ENCODE results near the gene STPG2.

The STPG2 gene

GRCh38 chr4:97525236-97525635 is 618.0 kb downstream of the STPG2 start:
- no peak for DNase-seq (ENCODE audit: low read depth in 1 of 2, low spot score in 1 of 2)

DNA sequence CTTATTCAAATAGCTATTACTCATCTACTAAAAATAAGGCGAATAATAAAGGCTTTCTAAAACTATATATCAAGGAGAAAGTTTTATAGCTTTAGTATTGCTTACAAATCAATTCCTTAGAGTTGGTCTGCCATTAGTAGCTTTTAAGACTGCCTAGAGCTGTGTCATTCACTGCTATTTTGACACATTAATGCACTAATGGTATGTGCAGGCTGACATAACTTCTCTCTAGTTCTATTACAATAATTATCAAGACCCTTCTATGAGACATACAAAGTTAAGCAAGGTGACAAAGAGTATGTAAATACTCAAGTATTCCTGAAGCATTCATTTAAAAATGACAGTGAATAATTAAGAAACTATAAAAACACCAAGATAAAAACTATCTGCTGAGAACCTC is 625.3 kb downstream of the STPG2 start:
- DNase-seq (ENCODE audit: low read depth in 1 of 2, low spot score in 1 of 2), result no peak

- no peak for DNase-seq (ENCODE audit: low read depth in 1 of 2, low spot score in 1 of 2)
These were observed 629.4 kb downstream of the STPG2 start for GRCh38 chr4:97513917-97514316.
